GM06990 (cell line): ENCODE data around the gene CDCA5.

Source experiments
- DNase-seq: peaks from one replicate; pipeline ENCODE4 v3.0.0-alpha.2; 2011; ENCODE audit not compliant: insufficient read length; ENCODE audit errors: extremely low read depth
- H3K27me3 ChIP-seq: replicated peaks from 2 replicates; pipeline ENCODE4 v1.6.0; 2011; ENCODE audit warnings: low read length; ENCODE audit not compliant: control insufficient read depth, insufficient read depth
- H3K36me3 ChIP-seq: 2 replicates; pipeline ENCODE4 v1.5.1; 2011; ENCODE audit warnings: low read length; ENCODE audit not compliant: control insufficient read depth, insufficient read depth
- H3K4me3 ChIP-seq: replicated peaks from 2 replicates; pipeline ENCODE4 v1.5.1; 2011; ENCODE audit warnings: low read depth, mild to moderate bottlenecking, control low read depth, low read length
- CTCF ChIP-seq: IDR thresholded peaks from 2 replicates; pipeline ENCODE4 v1.5.1; 2011; ENCODE audit warnings: low read length, control low read depth, mild to moderate bottlenecking, inconsistent platforms; ENCODE audit not compliant: insufficient read depth, poor library complexity, severe bottlenecking

The CDCA5 gene

GRCh38 chr11:65058419-65059054 lies 25.3 kb downstream of the CDCA5 start, which contains the start of gene NAALADL1:
NAALADL1 (minus strand) TSS chr11:65058553; CDS start chr11:65058521, 32 bp downstream.
- Histone ChIP-seq H3K4me3 (no peak within 1 kb of the TSS), H3K27me3 (no peaks in the 10 kb centered on the region), H3K36me3 (no peaks in the 10 kb centered on the region)
- no peak for TF ChIP-seq CTCF
- DNase-seq, result no peak

DNA sequence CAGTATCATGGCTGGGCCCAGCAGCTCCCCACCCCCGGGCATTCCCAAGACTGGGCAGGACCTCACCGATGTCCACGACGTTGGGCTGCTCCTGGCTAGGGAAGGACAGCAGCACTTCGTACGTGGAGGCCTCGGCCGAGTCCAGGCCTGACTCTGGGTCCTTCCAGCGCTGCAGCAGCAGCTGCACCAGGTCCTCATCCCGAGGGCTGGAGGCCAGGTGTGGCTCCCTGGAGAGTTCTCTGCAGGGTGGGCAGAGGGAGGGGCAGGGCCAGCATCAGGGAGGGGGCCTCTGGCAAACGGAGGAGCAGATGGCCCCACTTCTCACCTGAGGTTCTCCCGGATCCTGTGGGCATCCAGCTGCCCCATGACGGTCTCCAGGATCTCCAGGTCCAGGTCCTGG lies 25.8 kb downstream of the CDCA5 start:
- TF ChIP-seq CTCF, result no peak

GRCh38 chr11:65057526-65057925 lies 26.3 kb downstream of the CDCA5 start:
- DNase-seq, result no peak
- Histone ChIP-seq H3K4me3 (no peak overlapping the region), H3K36me3 (no peaks in the 10 kb centered on the region), H3K27me3 (no peaks in the 10 kb centered on the region)
- no peak for TF ChIP-seq CTCF

More for the DNA sequence above, 25.8 kb downstream of the CDCA5 start:
- Histone ChIP-seq H3K27me3 (no peaks in the 10 kb centered on the region), H3K36me3 (no peaks in the 10 kb centered on the region), H3K4me3 (no peak overlapping the region)
- no peak for DNase-seq

GRCh38 chr11:65056999-65057398 lies 26.8 kb downstream of the CDCA5 start:
- no peak overlapping the region for H3K4me3 ChIP-seq
- TF ChIP-seq CTCF, result no peak
- no peak for DNase-seq
- no peaks in the 10 kb centered on the region for H3K36me3 ChIP-seq
- H3K27me3 ChIP-seq, result no peaks in the 10 kb centered on the region

GRCh38 chr11:65055538-65055937 lies 28.3 kb downstream of the CDCA5 start:
- Histone ChIP-seq H3K4me3 (no peak overlapping the region), H3K36me3 (no peaks in the 10 kb centered on the region), H3K27me3 (no peaks in the 10 kb centered on the region)
- DNase-seq, result no peak
- TF ChIP-seq CTCF, result no peak
